Measurements from ENCODE around the gene AVPR2.

Gene AVPR2

DNA sequence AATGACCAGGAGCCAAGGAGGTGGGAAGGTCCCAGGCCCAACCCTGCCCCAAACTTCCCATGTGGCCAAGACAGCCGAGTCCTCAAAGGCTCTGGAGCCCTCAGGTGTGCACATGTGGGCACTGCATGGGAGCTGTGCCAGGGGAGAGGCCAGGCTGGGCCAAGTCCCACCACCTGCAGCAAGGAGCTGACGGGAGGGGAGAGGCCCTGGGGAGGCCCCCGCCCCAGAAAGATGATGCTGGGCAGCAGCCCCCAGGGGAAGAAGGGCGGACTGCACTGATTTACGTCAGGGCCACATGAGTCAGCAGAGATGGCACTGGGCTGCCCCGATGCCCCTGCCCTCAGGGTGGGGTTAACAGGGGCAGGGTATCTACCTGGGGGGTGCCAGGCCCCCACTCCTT is 19.9 kb upstream of the AVPR2 start:
- in situ Hi-C loops (cut with MboI; ENCODE audit: low sequenced_read_pairs) = no loop called here

DNA sequence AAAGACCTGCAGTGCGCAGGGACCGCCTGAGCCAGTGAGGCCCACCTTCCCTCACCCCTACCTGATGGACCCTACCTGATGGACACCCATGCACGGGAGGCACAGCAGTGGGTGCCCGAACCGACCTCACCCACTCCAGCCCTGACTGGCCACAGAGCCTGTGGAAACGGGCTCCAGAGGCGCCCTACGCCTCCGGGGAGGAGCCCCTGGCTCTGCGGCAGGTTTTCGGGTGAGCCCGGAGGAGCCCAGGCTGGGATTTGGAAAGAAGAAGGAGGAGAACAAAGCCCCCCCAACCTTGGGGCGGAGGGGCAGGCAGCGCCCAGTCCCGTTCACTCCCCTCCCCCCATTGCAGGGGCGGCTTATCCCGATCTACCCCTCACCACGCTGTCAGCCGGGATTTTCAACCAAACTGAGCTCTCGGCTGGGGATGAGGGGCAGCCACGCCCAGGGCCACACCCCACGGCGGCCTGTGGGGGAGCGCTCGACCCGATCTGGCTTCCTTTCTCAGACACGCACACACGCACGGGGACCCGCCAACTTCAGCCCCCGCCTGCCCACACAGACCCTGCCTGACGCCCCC is 19.2 kb upstream of the AVPR2 start:
- in situ Hi-C loops (cut with MboI; ENCODE audit: low sequenced_read_pairs) = no loop called here

DNA sequence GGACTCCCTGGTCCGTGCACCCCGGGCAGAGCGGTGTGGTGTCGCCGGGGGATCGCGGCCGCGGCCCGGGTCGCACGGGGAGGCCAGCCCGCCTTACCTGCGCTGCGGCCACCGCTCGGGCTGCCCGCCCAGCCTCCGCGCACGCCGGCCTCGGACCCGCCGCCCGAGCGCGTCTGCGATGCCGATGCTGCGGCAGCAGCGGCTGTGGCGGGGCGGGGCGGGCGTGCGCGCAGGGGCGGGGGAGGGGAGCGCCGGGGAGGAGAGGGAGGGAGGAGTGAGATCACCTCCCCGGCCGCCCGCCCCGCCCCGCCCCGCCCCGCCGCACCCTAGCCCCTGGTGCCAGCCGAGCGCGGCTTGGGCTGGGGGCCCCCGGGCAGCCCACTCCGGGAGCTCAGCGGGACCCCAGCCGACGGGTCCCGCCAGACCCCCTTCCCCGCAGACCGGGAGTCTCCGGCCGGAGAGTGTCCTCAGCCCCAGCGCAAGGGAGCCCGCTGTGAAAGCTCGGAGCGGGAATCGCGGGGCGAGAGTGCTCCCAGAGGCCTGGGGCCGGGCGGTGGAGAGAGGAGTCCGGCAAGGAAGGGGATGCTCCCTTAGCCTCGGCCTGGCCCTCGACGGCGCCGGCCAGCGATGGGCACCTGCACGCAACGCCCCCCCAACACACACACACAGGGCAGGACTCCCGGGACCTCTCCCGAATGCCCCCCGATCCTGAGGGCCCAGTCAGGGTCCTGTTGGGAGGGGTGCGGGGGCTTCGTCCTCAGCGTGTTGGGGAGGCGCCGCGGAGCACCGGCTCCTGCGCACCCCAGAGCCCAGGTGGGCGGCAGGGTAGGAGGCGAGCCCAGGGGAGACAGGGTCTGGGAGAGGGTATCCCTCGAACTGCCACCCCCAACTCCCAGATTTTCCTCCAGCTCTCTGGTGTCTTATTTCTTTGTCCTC is 18.2 kb upstream of the AVPR2 start, which contains the start of gene L1CAM:
Gene L1CAM, minus strand, starts transcription at position 206 of the 936 bp plus-strand sequence. CDS start 10,337 bp downstream, outside the sequence.
- in situ Hi-C loops (cut with MboI; ENCODE audit: low sequenced_read_pairs) = no loop called here

DNA sequence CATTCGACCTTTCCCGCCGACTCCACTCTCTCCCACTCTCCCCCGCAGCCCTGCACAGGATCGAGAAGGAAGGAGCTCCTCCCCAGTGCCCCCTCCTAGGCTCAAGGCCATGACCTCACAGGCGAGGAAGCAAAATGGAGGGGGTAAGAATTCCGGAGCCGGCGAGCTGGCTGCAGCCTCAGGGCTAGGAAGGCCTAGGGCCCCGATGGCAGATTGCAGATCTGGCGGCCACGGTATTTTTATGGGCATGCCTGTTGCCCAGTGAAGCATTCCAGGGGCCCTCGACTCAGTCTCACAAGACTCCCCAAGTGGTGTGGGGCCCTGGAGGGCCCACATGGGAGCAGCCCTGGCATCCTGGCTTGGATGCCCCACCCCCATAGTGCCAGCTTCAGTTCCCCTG is 17.6 kb upstream of the AVPR2 start:
- in situ Hi-C loops (cut with MboI; ENCODE audit: low sequenced_read_pairs) = no loop called here

DNA sequence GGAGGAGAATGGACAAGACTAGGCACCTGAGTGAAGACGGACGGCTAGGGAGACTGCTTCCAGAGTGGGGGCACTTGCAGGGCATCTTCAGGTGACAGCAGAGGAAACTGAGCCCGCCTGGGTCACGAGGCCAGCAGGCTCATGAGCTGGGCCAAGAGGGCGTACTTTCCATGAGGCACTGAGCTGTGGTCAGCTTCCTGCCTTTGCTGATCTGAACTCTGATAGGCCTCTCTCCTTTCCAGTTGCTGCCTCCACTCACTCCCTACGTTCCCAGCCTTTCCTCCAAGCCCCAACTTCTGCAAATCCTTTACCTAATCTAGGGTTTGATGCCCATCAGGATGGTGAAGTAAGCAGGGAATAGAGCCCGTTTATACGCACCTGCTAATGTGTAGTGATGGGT is 17.1 kb upstream of the AVPR2 start:
- in situ Hi-C loops (cut with MboI; ENCODE audit: low sequenced_read_pairs) = no loop called here

DNA sequence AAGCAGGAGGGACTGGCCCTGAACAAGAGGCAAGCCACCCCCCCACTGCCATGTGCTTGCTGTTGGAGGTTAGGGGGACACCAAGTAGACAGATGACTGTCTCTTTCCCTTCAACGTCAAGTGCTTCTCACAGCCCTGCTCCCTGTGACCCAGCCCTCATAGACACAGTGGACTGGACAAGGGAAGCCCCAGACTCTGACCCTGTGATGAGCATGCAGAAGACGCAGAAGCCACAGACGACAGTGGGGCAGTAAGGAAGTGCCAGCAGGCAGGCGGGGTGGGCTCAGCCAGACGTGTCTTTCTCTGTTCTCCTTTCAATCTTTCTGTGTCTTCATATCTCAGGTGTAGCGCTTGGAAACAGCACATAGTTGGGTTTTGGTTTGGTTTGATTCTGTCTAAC is 16.1 kb upstream of the AVPR2 start:
- in situ Hi-C loops (cut with MboI; ENCODE audit: low sequenced_read_pairs) = no loop called here

DNA sequence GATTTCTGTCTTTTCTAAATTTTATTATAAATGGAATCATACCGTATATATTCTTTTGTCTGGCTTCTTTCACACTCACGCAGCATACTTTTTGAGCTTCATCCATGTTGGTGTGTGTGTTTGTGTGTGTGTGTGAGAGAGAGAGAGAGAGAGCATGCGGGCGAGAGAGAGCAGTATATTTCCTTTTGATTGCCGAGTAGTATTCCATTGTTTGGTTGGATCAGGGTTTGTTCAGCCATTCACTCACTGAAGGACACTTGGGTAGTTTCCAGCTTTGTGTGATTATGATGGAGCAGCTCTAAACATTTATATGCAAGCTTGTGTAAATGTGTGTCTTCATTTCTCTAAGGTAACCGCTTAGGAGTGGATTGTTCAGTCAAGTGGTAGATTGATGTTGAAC is 15.3 kb upstream of the AVPR2 start:
- in situ Hi-C loops (cut with MboI; ENCODE audit: low sequenced_read_pairs) = no loop called here

DNA sequence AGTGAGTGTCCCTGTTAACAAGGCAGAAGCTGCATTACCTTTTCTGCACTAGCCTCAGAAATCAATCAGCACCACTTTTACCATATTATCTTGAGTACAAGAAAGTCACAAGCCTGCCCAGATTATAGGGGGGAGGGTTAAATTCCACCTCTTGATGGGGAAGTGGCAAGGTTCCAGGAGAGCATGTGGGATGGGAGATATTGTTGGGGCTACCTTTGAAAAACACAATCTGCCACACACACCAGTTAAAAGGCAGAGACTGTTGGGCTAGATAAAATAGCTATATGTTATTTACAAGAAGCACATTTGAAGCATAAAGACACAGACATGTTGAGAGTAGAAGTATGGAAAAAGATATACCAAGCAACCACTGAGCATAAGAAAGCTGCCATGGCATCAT is 6.6 kb upstream of the AVPR2 start:
- in situ Hi-C loops (cut with MboI; ENCODE audit: low sequenced_read_pairs) = no loop called here

DNA sequence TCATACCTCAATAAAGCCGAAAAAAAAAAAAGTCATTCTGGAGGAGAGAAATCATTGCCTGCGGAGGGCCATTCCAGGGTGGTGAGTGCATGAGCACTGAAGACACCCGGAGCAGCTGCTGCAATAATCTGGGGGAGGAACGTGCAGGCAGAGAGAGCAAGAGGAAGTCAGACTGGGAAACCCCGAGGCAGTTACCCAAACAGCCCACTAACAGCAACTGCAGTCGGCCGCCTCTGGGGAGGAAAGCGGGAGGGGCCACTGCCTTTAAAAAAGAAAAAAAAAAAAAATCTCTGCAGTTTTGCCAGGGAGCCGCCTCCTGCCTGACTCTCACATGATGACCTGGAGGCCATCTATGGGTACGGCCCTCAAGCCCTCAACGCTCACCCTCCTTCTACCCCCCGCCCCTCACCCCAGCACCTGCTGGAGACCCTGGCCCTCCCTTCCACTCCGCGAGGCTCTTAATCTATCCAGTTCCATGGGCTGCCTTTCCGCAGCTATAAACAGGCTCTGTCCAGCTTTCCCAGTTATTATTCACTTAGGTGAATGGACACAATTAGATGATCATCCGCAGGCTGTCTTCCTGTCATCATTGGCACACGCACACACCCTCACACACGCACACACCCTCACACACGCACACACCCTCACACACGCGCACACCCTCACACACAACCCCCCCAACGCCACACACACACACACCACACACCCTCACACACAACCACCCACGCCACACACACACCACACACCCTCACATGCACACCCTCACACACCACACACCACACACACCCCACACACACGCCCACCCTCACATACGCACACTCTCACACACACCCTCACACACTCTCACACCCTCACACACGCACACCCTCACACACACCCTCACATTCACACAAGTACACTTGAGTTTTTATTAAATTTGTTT is 3.4 kb upstream of the AVPR2 start:
- in situ Hi-C loops (cut with MboI; ENCODE audit: low sequenced_read_pairs) = no loop called here

DNA sequence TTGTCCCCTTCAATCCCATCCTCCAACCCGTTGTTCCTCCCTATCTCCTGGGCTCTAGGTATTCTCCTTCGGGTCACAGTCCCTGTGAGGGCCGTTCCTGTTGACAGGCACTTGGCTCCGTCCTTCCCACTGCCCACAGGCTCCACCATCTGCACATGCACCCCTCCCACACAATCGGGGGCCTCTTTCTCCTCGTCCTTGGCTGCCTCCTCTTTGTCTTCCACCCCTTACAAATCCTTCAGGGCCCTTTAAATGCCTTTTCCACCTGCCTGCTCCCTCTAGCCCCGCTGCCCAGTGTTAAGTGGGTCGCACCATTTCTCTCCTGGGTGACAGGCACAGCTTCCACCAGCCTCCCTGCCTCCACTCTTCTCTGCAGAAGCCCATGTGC is 2.7 kb upstream of the AVPR2 start:
- in situ Hi-C loops (cut with MboI; ENCODE audit: low sequenced_read_pairs) = no loop called here

DNA sequence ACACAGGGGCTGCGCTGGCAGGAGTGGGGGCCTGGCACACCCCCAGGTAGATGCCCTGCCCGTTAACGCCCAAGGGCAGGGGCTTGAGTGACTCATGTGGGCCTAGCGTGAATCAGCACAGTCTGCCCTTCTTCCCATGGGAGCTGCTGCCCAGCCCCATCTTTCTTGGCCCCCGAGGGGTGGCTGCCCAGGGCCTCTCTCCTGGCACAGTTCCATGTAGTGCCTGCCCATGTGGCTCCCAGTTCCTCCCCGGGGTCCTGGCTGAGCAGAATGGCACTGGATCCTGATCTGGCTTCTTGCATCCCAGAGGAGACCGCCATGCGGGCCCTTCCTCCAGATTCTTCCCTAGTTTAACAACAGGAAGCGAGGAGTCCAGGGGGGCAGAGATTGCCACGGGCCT is 2.1 kb upstream of the AVPR2 start:
- in situ Hi-C loops (cut with MboI; ENCODE audit: low sequenced_read_pairs) = no loop called here

DNA sequence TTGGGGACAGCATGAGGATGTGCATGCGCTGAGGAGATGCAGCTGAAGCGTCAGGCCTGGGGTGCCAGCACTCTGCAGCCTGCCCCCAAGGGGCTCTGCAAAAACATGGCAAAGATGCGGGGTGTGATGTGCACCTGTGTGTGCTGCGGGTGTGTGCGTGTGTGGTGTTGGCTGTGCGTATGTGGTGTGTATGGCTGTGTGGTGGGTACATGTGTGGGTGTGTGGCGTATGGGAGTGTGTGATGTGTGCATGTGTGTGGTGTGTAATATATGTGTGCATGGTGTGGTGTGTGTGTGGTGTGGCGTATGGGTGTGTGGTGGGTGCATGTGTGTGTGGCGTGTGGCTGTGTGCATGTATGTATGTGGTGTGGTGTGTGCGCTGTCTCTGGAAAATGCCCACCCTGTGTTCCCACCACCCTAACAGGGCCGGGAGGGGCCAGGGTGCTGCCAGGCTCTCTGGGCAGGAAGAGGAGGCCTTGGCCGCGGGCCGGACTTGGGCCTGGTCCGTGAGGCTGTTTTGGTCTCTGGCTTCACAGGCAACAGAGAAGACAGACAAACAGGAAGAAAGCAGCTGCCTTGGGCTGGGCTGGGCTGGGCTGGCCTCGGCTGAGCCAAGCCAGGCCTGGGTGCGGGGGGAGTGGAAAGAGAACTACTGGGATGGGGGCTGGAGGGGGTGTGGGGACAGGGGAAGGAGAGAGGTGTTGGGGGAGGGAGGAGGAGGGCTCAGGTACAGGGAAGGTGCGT is 1.1 kb upstream of the AVPR2 start:
- in situ Hi-C loops (cut with MboI; ENCODE audit: low sequenced_read_pairs) = no loop called here

DNA sequence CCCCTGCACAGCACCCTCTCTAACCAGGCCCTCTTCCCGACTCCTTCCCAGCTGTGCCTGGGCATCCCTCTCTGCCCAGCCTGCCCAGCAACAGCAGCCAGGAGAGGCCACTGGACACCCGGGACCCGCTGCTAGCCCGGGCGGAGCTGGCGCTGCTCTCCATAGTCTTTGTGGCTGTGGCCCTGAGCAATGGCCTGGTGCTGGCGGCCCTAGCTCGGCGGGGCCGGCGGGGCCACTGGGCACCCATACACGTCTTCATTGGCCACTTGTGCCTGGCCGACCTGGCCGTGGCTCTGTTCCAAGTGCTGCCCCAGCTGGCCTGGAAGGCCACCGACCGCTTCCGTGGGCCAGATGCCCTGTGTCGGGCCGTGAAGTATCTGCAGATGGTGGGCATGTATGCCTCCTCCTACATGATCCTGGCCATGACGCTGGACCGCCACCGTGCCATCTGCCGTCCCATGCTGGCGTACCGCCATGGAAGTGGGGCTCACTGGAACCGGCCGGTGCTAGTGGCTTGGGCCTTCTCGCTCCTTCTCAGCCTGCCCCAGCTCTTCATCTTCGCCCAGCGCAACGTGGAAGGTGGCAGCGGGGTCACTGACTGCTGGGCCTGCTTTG is 1.1 kb downstream of the AVPR2 start:
- in situ Hi-C loops (cut with MboI; ENCODE audit: low sequenced_read_pairs) = no loop called here

DNA sequence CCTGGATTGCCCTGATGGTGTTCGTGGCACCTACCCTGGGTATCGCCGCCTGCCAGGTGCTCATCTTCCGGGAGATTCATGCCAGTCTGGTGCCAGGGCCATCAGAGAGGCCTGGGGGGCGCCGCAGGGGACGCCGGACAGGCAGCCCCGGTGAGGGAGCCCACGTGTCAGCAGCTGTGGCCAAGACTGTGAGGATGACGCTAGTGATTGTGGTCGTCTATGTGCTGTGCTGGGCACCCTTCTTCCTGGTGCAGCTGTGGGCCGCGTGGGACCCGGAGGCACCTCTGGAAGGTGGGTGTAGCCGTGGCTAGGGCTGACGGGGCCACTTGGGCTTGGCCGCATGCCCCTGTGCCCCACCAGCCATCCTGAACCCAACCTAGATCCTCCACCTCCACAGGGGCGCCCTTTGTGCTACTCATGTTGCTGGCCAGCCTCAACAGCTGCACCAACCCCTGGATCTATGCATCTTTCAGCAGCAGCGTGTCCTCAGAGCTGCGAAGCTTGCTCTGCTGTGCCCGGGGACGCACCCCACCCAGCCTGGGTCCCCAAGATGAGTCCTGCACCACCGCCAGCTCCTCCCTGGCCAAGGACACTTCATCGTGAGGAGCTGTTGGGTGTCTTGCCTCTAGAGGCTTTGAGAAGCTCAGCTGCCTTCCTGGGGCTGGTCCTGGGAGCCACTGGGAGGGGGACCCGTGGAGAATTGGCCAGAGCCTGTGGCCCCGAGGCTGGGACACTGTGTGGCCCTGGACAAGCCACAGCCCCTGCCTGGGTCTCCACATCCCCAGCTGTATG is 1.8 kb downstream of the AVPR2 start:
- in situ Hi-C loops (cut with MboI; ENCODE audit: low sequenced_read_pairs) = no loop called here

DNA sequence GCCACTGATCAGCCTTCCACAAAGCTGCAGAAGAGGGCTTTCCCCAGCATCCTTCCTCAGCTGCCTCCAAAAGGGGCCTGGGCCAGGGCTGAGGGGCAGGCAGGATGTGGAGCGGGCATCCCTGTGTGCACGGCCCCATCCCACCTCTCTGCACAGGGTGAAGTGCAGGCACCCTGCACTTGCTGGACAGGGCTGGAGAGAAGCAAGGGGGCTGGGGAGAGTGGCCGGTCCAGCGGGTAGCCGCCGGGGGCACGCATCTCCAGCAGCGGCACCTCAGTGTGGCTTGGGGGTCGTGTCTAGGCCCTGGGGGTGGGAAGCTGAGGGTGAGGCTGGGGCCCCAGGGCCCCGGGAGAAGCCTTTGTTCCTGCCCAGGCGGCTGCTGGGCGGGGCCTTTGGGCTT is 3.0 kb downstream of the AVPR2 start:
- in situ Hi-C loops (cut with MboI; ENCODE audit: low sequenced_read_pairs) = no loop called here

DNA sequence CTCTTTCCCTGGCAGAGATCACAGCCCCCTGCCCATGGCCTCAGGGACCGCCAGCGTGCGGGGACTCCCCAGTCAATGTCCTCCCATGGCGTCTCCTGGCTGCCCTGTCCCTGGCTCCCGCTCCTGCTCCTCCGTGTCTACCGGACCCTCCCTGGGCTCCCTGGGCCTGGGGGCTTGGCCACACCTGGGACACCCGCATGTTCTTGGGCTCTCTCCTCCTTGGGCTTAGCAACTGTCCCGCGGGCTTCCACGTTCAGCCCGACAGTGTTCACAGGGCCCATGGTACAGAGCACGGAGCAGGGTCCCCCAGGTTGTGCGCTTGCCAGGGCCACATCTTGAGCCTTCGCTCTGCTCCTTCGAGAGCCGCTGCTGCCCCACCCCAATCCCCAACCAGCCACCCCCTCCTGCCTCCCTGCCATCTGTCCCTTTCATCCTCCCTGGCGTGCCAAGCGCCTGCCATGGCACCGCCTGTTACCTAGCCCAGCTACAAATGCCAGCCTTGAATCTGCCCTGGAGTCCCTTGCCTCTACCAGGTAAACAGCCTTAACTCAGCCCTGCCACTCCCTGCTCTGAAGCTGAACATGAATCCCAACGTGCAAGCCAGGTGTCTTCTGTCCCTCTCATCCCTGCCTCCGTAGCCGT is 3.9 kb downstream of the AVPR2 start:
- in situ Hi-C loops (cut with MboI; ENCODE audit: low sequenced_read_pairs) = no loop called here

DNA sequence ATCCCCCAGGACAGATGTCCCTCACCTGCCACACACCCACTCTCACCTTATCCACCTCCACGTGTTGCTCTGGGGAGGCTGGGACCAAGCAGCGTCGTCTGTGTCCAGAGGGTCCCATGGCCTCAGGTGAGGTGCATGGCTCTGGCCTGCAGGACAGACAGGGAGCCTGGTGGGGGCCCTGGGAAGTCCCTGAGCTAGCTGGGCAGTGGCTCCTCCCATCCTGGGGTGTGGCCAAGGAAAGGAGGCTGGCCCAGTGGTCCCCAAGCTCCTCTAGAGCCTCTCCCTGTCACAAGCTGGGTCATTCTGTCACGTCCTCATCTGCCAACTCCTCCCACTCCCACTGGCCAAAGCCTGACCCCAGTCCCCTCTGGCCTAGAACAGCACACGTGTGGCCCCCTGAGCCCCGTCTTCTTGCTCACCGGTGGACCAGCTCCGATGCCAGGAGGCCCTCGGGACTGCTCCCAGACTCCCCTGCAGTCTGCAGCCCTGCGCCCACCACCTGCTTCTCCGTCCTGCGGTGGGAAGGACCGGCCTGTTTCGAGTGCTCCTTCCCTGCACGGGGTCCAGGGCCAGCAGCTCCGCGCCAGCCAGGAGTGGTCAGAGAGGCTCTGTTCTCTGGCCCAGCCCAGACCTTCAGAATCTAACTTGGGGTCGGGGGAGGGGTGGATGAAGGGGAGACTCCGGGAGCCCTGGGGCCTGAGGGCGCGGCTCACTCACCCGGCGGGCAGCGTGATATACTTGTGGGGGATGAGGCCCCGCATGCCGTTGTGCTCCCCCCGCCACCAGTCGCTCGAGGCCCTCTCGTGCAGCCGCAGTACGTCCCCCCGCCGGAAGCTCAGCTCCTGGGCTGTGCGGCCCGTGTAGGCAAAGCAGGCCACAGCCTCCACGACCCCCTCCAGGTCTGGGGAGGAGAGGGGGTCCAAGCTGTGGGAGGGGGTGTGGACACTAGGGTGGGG is 4.8 kb downstream of the AVPR2 start:
- in situ Hi-C loops (cut with MboI; ENCODE audit: low sequenced_read_pairs) = no loop called here

DNA sequence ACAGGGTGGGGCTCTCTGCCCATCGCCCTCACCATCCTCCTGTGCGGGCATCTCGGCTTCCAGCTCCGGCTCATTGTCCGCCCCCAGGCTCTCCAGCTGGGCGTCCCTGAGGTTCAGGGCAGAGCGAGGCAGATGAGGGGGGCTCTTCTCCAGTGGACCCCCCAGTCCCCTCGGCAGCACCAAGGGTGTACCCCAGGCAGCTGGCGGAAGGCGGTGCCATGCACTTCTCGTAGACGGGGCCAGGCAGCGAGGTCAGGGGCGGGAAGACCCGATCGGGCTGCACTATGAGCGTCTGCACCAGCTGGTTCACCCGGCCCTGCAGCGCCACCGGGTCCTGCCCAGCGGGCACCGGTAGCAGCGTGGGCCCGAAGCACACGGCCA is 5.5 kb downstream of the AVPR2 start:
- in situ Hi-C loops (cut with MboI; ENCODE audit: low sequenced_read_pairs) = no loop called here

All from hTERT RPE-1 (cell line).